PC-3 (cell line): ENCODE results near the gene NUDT8. TPM values are rescaled to one million over a fixed set of nuclear protein-coding genes. Genes with fewer than 3 reads are reported as not detected.

Experiments used
- ATAC-seq: fragments of 200-7000 bp; cut with Tn5 transposase; 2 replicates; pipeline ENCODE4 v1.9.1; 2020; ENCODE audit warnings: mild to moderate bottlenecking, moderate library complexity
- BruUV-seq: library from RNA; stranded (reverse); fragments of 400-500 nt; replicated peaks from 2 replicates; lab custom pipeline; 2021; lab: Mats Ljungman, UMichigan
- CTCF ChIA-PET: fragments of 300-600 bp; sonication (Branson Sonifier 250); formaldehyde crosslinking; loops from one replicate; lab custom pipeline; 2022; ENCODE audit warnings: antibody characterized with exemption; lab: Charles Lee
- POLR2A ChIA-PET: fragments of 300-600 bp; sonication (Branson Sonifier 250); formaldehyde crosslinking; loops from one replicate; lab custom pipeline; 2022; ENCODE audit warnings: antibody characterized with exemption; ENCODE audit not compliant: unreplicated experiment; lab: Charles Lee
- DNase-seq: peaks from one replicate; pipeline ENCODE4 v3.0.0-alpha.2; 2015
- H2AFZ ChIP-seq: fragments of 300-600 bp; sonication (generic); 2 replicates; pipeline ENCODE4 v1.6.0; 2016; ENCODE audit warnings: antibody characterized with exemption, low read length
- H3F3A ChIP-seq: fragments of 300-600 bp; sonication (generic); one replicate; pipeline ENCODE4 v1.6.0; 2017; ENCODE audit warnings: antibody characterized with exemption, low read length, control low read depth, mild to moderate bottlenecking; ENCODE audit not compliant: unreplicated experiment
- H3K27ac ChIP-seq: fragments of 300-600 bp; sonication (generic); 2 replicates; pipeline ENCODE4 v1.5.1; 2016; ENCODE audit warnings: mild to moderate bottlenecking, low read length
- H3K27me3 ChIP-seq: fragments of 300-600 bp; sonication (generic); 2 replicates; pipeline ENCODE4 v1.6.1; 2016; ENCODE audit warnings: low read length, mixed read lengths
- H3K36me3 ChIP-seq: fragments of 300-600 bp; sonication (generic); 2 replicates; pipeline ENCODE4 v1.6.1; 2016; ENCODE audit warnings: low read depth, mixed run types, low read length, mixed read lengths
- H3K4me1 ChIP-seq: fragments of 300-600 bp; sonication (generic); 2 replicates; pipeline ENCODE4 v1.5.1; 2016; ENCODE audit warnings: low read length; ENCODE audit not compliant: insufficient read depth
- H3K4me2 ChIP-seq: fragments of 300-600 bp; sonication (generic); 2 replicates; pipeline ENCODE4 v1.6.0; 2016; ENCODE audit warnings: low read length
- H3K4me3 ChIP-seq: fragments of 300-600 bp; sonication (generic); 2 replicates; pipeline ENCODE4 v1.5.1; 2016; ENCODE audit warnings: mild to moderate bottlenecking, low read length, mixed read lengths
- H3K79me2 ChIP-seq: fragments of 300-600 bp; sonication (generic); 2 replicates; pipeline ENCODE4 v1.6.1; 2017; ENCODE audit warnings: low read length, mixed read lengths
- H3K9ac ChIP-seq: fragments of 300-600 bp; sonication (generic); 2 replicates; pipeline ENCODE4 v1.6.0; 2016; ENCODE audit warnings: mild to moderate bottlenecking, low read length
- H3K9me2 ChIP-seq: fragments of 300-600 bp; sonication (generic); replicated peaks from 2 replicates; pipeline ENCODE4 v1.6.1; 2016; ENCODE audit warnings: mixed run types, low read length, mixed read lengths
- H3K9me3 ChIP-seq: fragments of 300-600 bp; sonication (generic); 2 replicates; pipeline ENCODE4 v1.6.1; 2016; ENCODE audit warnings: low read length, mixed read lengths
- H4K20me1 ChIP-seq: fragments of 300-600 bp; sonication (generic); 2 replicates; pipeline ENCODE4 v1.6.1; 2016; ENCODE audit warnings: low read length, mixed read lengths
- CTCF ChIP-seq: fragments of 300-600 bp; sonication (generic); conservative IDR thresholded peaks from 2 replicates; pipeline ENCODE4 v1.5.1; 2017; ENCODE audit warnings: antibody characterized with exemption, low read depth, mild to moderate bottlenecking, low read length
- EZH2 ChIP-seq: fragments of 300-600 bp; sonication (generic); IDR thresholded peaks from one replicate; pipeline ENCODE4 v1.6.1; 2017; ENCODE audit warnings: antibody characterized with exemption, mild to moderate bottlenecking, low read length; ENCODE audit not compliant: unreplicated experiment
- EZH2phosphoT487 ChIP-seq: fragments of 300-600 bp; sonication (generic); IDR thresholded peaks from 2 replicates; pipeline ENCODE4 v1.6.1; 2018; ENCODE audit warnings: mild to moderate bottlenecking, antibody characterized with exemption, low read length, borderline replicate concordance
- intact Hi-C: fragments of 100-400 bp; cut with micrococcal nuclease; formaldehyde crosslinking; loops from 2 replicates; pipeline ENCODE4 v1.9.0; 2023
- total RNA-seq: library from RNA; depleted of rRNA; stranded (reverse); fragments of >200 nt; gene quantifications from 2 replicates; pipeline ENCODE4 v1.2.3, GENCODE V29; 2014

NUDT8 gene
- total RNA-seq, 1 experiment from 2014 or later = 50.6 TPM

- Histone ChIP-seq H2AFZ (no peak overlapping the region), H3K27me3 (peaks cover 7% of the 10 kb centered on the region; the same call in 1 of the 2 replicates), H3K9ac (no peak overlapping the region), H3F3A (no peaks in the 10 kb centered on the region), H3K4me1 (no peaks in the 10 kb centered on the region), H3K9me3 (no peaks in the 10 kb centered on the region), H3K27ac (no peak overlapping the region), H3K9me2 (no peaks in the 10 kb centered on the region), H3K36me3 (no peaks in the 10 kb centered on the region), H3K4me3 (no peak overlapping the region), H4K20me1 (no peaks in the 10 kb centered on the region), H3K4me2 (no peak overlapping the region), H3K79me2 (no peaks in the 10 kb centered on the region)
- no peak for TF ChIP-seq CTCF
- no peak for TF ChIP-seq EZH2phosphoT487
- no peak for TF ChIP-seq EZH2
- ATAC-seq = no peak
- intact Hi-C loops = no loop called here
- CTCF ChIA-PET = no interaction called here
- DNase-seq = no peak
- BruUV-seq = no TSS peak
- POLR2A ChIA-PET = no interaction called here
These were observed 32.9 kb downstream of the NUDT8 start for GRCh38 chr11:67596753-67597300.

GRCh38 chr11:67594480-67594879 lies 35.3 kb downstream of the NUDT8 start:
- H3K4me3 ChIP-seq = no peak overlapping the region
- BruUV-seq = no TSS peak
- CTCF ChIA-PET = no interaction called here

More at GRCh38 chr11:67594480-67594879, 35.3 kb downstream of the NUDT8 start:
- H4K20me1 ChIP-seq = no peaks in the 10 kb centered on the region
- DNase-seq (no peak), ATAC-seq (no peak)
- H3K9ac ChIP-seq = no peak overlapping the region
- no peaks in the 10 kb centered on the region for H3K36me3 ChIP-seq
- intact Hi-C loops = no loop called here
- no peak overlapping the region for H3K27ac ChIP-seq
- H3K4me2 ChIP-seq = no peak overlapping the region
- TF ChIP-seq CTCF (no peak), EZH2 (no peak), EZH2phosphoT487 (no peak)
- no peaks in the 10 kb centered on the region for H3K9me2 ChIP-seq
- peaks cover 7% of the 10 kb centered on the region; the same call in 1 of the 2 replicates for H3K27me3 ChIP-seq
- H3K4me1 ChIP-seq = no peaks in the 10 kb centered on the region
- H2AFZ ChIP-seq = no peak overlapping the region
- POLR2A ChIA-PET = no interaction called here
- no peaks in the 10 kb centered on the region for H3K79me2 ChIP-seq
- no peaks in the 10 kb centered on the region for H3F3A ChIP-seq
- no peaks in the 10 kb centered on the region for H3K9me3 ChIP-seq
